GM21723 (cell line): ENCODE data around the gene TMEM165.

Experiments
- ATAC-seq: cut with Tn5 transposase; IDR thresholded peaks from one replicate; pipeline ENCODE4 v1.9.1; 2021; ENCODE audit warnings: mild to moderate bottlenecking, moderate library complexity; ENCODE audit not compliant: unreplicated experiment

Gene TMEM165

DNA sequence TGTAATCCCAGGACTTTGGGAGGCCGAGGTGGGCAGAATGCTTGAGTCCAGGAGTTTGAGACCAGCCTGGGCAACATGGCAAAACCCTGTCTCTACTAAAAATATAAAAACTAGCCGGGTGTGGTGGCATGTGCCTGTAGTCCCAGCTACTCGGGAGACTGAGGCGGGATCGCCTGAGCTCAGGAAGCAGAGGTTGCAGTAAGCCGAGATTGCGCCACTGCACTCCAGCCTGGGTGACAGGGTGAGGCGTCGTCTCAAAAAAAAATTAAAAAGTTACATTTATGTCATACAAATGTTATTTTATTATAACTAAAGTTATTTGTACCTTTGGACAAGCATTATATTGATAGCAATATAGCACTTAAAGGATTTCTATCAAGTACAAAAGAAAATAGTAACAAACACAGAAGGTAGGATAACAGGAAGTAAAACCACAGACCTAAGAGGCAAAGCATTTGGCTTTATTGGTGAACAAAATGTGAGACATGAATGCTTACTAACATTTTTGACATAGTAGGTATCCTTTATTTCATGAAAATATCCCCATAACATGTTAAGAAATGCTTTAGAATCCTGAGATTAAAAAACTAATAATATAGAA lies 51.5 kb downstream of the TMEM165 start:
- ATAC-seq: no peak

DNA sequence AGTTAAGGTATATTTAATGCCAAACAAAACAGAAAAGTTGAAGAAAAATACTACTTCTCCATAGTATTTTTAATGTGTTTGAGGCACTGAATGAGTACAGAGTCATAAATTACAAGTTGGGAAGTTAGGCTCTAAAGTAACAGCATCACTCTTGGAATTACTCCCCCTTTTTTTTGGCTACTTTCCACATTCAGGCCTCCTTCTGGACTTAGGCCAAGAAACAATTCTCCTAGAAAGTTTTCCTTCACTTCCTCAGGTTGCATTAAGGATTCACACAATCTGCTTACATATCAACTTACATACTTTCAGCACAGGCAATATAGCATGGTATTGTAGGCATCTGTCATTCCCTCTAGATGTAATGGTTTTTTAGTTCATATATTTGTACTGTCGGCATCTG lies 52.1 kb downstream of the TMEM165 start:
- no peak for ATAC-seq

DNA sequence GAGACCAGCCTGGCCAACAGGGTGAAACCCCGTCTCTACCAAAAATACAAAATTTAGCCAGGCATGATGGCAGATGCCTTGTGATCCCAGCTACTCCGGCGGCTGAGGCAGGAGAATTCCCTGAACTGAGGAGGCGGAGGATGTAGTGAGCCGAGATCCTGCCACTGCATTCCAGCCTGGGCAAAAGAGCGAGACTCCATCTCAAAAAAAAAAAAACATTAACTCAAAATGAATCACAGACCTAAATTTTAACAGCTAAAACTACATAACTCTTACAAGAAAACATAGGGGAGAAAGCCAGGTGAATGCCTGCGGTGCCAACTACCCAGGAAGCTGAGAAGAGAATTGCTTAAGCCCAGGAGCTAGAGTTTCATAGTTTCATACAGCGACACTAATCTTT lies 54.8 kb downstream of the TMEM165 start:
- ATAC-seq: no peak

DNA sequence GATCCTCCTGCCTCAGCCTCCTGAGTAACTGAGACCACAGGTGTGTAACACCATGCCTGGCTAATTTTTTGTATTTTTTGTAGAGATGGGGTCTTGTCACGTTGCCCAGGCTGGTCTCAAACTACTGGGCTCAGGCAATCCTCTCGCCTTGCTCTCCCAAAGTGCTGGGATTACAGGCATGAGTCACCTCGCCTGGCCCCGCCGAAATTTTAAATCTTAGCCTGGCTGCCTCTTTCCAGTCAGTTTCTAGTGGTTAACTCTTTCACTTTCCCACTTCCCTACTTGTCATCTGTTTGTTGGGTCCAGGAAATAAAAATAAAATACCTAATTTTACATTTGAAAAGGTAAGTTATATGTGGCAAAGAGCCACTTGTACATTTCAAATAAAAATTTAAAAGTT lies 62.4 kb downstream of the TMEM165 start:
- ATAC-seq: no peak

DNA sequence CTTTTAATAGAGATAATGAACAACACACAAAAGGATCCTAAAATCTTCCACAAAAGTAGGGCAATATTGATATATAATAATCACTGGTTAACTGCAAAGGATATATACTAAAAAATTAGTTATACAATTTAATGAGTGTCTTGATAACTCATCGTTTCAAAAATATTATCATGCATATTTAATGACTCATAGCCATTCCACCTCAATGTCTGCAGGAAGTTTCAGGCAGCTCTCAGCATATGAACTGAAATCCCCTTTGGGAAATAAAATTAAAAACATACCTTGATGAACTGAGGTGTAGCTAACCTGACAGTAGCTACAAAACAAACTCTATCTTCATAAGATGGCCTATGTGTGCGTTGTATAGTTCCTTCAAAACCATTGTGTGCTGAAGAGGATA lies 62.9 kb downstream of the TMEM165 start:
- ATAC-seq: no peak

DNA sequence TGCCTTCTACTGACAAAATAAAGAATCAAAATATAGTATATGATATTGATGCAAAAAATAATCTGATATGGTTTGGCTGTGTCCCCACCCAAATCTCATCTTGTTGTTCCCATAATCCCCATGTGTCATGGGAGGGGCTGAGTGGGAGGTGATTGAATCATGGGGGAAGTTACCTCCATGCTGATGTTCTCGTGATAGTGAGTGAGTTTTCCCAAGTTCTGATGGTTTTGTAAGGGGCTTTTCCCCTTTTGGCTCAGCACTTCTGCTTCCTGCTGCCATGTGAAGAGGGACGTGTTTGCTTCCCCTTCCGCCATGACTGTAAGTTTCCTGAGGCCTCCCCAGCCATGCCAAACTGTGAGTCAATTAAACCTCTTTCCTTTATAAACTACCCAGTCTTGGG lies 70.2 kb downstream of the TMEM165 start:
- no peak for ATAC-seq

DNA sequence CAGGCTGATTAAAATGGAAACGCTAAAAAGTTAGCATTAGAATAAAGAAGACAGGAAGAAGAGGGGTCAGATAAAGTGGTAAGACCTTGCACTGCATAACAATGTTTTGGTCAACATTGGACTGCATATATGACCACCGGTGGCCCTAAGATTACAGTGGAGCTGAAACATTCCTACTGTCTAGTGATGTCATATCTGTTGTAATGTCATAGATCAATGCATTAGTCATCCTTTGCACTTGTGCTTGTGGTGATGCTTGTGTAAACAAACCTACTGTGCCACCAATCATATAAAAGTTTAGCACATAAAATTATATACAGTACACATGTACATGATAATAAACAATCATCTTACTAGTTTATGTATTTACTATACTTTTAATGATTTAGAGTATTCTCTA lies 73.0 kb downstream of the TMEM165 start:
- no peak for ATAC-seq

DNA sequence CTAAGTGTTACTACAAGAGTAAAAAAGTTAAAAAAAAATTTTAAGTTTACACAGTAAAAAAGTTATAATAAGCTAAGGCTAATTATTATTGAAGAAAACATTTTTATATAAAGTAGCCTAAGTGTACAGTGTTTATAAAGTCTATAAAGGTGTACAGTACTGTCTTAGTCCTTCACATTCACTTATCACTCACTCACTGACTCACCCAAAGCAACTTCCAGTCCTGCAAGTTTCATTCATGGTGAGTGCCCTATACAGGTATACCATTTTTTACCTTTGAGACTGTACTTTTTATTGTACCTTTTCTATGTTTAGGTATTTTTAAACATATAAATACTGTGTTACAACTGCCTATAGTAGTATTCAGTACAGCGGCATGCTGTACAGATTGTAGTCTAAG lies 74.2 kb downstream of the TMEM165 start:
- no peak for ATAC-seq
